Right kidney (tissue), 9 donors: Measurements from ENCODE around the gene FOXD4.
A peak's percentile ranks its signal among the peaks of the same experiment; 100 is the strongest.
"Not testable (repeated sequence)": the region's sequence is repeated elsewhere in the genome, so short reads cannot be mapped to it uniquely, and the experiment has no call there.

Experiments
- DNase-seq: peaks from one replicate; pipeline ENCODE4 v3.0.0-alpha.2; 2016
- long read RNA-seq, 8 donors: transcript quantifications; one replicate each; lab custom pipeline, GENCODE V29; 2026

Gene FOXD4
- long read RNA-seq, donor 1, result 0 reads
- long read RNA-seq, donor 2, partial matches to known transcripts, result 0 of 1 reads
- long read RNA-seq, donor 2, other reads (novel, unspliced or antisense), result 0 of 1 reads
- long read RNA-seq, donor 3, result 0 reads
- long read RNA-seq, donor 4, partial matches to known transcripts, result 0 of 3 reads
- long read RNA-seq, donor 4, other reads (novel, unspliced or antisense), result 0 of 3 reads
- long read RNA-seq, donor 5, result 0 reads
- long read RNA-seq, donor 6, result 0 reads
- long read RNA-seq, donor 7, partial matches to known transcripts, result 0 of 2 reads
- long read RNA-seq, donor 7, other reads (novel, unspliced or antisense), result 0 of 2 reads
- long read RNA-seq, donor 8, partial matches to known transcripts, result 0 of 1 reads
- long read RNA-seq, donor 8, other reads (novel, unspliced or antisense), result 0 of 1 reads

GRCh38 chr9:117995-118467, at the start of gene FOXD4:
TSS of gene FOXD4 (minus strand) at chr9:118417. CDS start at chr9:118119, 298 bp downstream.
- DNase-seq, result peak; percentile 26

GRCh38 chr9:159871-160270, 41.7 kb upstream of the FOXD4 start:
- not testable (repeated sequence) for DNase-seq

GRCh38 chr9:151173-151572, 33.0 kb upstream of the FOXD4 start:
- DNase-seq, result not testable (repeated sequence)

GRCh38 chr9:139880-140279, 21.7 kb upstream of the FOXD4 start:
- DNase-seq, result not testable (repeated sequence)

GRCh38 chr9:117144-117994, 848 bp downstream of the FOXD4 start:
- peak; percentile 12 for DNase-seq

- DNase-seq, result peak; percentile 68
Observed at GRCh38 chr9:116239-117077, 1.8 kb downstream of the FOXD4 start.

- DNase-seq, result not testable (repeated sequence)
Observed at GRCh38 chr9:115118-115451, 3.1 kb downstream of the FOXD4 start.

- peak; percentile 80 for DNase-seq
Observed at GRCh38 chr9:114267-115117, 3.7 kb downstream of the FOXD4 start.

GRCh38 chr9:113468-114266, 4.5 kb downstream of the FOXD4 start:
- peak; percentile 92 for DNase-seq

- DNase-seq, result peak; percentile 87
Observed at GRCh38 chr9:112589-113467, 5.4 kb downstream of the FOXD4 start.

GRCh38 chr9:110672-111071, 7.5 kb downstream of the FOXD4 start:
- DNase-seq, result not testable (repeated sequence)

- DNase-seq, result not testable (repeated sequence)
Observed at GRCh38 chr9:109540-109939, 8.7 kb downstream of the FOXD4 start.

GRCh38 chr9:108742-109495, 9.3 kb downstream of the FOXD4 start:
- peak; percentile 7 for DNase-seq

- not testable (repeated sequence) for DNase-seq
Observed at GRCh38 chr9:105991-106390, 12.2 kb downstream of the FOXD4 start.

GRCh38 chr9:100430-100829, 17.8 kb downstream of the FOXD4 start:
- DNase-seq, result not testable (repeated sequence)

- DNase-seq, result not testable (repeated sequence)
Observed at GRCh38 chr9:99867-100266, 18.4 kb downstream of the FOXD4 start.

GRCh38 chr9:98775-99174, 19.4 kb downstream of the FOXD4 start:
- not testable (repeated sequence) for DNase-seq

GRCh38 chr9:94992-95391, 23.2 kb downstream of the FOXD4 start:
- not testable (repeated sequence) for DNase-seq
